ENCODE results near the gene BTBD16. TPM values are rescaled to one million over a fixed set of nuclear protein-coding genes. Genes with fewer than 3 reads are reported as not detected.

Gene BTBD16
- total RNA-seq, 2 experiments from 2014 or later = not detected

DNA sequence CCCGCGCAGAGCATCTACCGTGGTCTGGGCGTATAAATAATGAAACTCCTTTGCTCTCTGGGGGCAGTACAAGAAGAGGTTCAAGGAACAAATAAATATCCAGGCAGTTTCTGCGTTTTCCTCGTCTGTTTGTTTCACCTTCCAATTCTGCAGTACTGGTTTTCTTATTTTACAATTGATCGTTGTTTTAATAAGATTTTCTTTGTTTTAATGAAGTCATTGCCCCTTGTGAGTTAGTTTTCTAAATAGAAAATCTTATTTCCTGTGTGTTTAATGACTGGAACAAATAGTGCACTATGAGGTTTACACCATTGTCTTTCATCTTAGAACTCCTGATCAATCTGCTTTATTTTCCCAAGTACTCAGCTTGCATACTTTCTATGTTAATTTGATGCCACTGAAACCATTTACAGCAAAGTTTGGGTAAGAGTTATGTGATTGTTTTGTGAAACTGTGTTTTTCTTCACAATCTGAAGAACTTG is 104.6 kb downstream of the BTBD16 start:
- Mint-ChIP-seq H3K27ac (peak overlapping the region; percentile 86), H3K27me3 (peaks cover 32% of the 10 kb centered on the region), H3K36me3 (ENCODE audit: low read depth) (peaks cover 8% of the 10 kb centered on the region), H3K4me3 (peak overlapping the region; percentile 87), H3K9me3 (no peaks in the 10 kb centered on the region), H3K4me1 (peaks cover 35% of the 10 kb centered on the region)
- ChIA-PET CTCF (no interaction called here), POLR2A (no interaction called here)
- no peak for DNase-seq

DNA sequence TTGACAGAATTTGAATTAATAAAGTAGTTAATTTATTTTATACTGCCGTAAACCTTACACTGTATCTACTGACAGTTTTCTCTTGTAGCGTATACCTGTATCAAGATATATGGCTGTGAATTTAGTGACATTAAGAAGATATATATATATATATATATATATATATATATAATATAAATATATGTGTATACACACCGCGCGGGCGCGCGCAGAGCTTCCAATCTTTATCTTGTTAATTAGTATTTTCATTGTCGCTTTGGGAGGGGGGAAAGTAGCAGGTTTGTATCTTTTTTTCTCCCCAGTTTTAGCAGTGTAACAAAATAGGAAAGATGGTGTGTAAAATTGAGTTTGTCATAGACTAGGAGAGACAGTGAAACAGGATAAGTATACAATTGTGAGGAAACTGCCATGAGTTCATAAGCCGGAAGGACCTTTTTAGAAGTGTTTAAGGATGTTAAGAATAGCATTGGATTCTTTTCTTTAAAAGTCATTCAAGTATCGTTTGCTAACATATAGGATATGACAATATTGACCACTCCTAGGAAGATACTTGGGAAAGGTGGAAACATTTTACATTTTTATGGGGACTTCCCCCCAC is 105.4 kb downstream of the BTBD16 start:
- Mint-ChIP-seq H3K4me3 (no peak overlapping the region), H3K27ac (no peak overlapping the region), H3K4me1 (peaks cover 35% of the 10 kb centered on the region), H3K27me3 (peaks cover 26% of the 10 kb centered on the region), H3K9me3 (peaks cover 2% of the 10 kb centered on the region), H3K36me3 (ENCODE audit: low read depth) (peaks cover 8% of the 10 kb centered on the region)
- DNase-seq = no peak
- POLR2A ChIA-PET = no interaction called here
- CTCF ChIA-PET = no interaction called here

DNA sequence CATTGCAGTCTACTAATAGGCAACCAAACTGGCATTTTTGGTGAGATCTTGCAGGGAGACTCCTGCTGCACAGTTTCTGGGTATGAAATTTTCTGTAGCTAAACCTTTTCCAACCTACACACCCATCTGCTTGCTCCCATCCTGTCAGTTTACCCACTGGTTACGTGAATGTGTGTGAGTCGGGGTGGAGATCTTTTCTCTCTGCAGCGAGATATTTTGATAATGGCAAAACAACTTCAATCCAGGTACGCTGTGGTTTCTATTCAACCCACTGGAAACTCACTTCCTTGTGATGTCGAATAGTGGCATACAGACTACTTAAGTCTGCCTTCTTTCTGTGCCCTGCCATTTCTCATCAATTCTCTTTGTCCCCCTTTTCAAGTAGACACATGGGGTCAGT is 107.9 kb downstream of the BTBD16 start:
- ChIA-PET POLR2A (no interaction called here), CTCF (interaction anchor here (1.1 kb wide), 1 partner anchor 87 kb away, joined by 3 read pairs; no protein-coding TSS in a partner anchor)
- H3K4me3 Mint-ChIP-seq = no peak overlapping the region
- peaks cover 10% of the 10 kb centered on the region for H3K36me3 Mint-ChIP-seq (ENCODE audit: low read depth)
- H3K4me1 Mint-ChIP-seq = peaks cover 28% of the 10 kb centered on the region
- H3K9me3 Mint-ChIP-seq = peaks cover 2% of the 10 kb centered on the region
- peaks cover 9% of the 10 kb centered on the region for H3K27me3 Mint-ChIP-seq
- H3K27ac Mint-ChIP-seq = no peak overlapping the region
- DNase-seq = no peak

DNA sequence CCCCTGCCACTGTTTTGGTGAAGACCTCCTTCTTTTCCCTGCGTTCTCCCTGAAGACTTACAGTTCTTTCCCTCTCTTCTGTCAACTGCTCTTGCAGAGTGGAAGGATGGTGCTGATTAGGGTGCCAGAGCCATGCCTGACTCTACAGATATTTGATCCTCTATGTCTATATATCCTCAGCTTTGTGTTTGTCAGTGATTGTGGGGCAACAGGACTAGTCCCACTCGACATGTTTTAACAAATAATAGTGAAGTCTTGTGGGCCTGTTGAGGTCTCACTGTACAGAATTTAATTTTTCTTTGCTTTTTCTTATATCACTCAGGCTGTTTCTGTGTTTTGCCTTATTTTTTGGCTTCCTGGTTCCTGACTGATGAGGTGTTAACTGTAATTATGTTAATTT is 108.4 kb downstream of the BTBD16 start:
- Mint-ChIP-seq H3K36me3 (ENCODE audit: low read depth) (peaks cover 10% of the 10 kb centered on the region), H3K4me3 (no peak overlapping the region), H3K4me1 (peaks cover 25% of the 10 kb centered on the region), H3K9me3 (peaks cover 2% of the 10 kb centered on the region), H3K27me3 (peaks cover 8% of the 10 kb centered on the region), H3K27ac (no peak overlapping the region)
- POLR2A ChIA-PET = no interaction called here
- no peak for DNase-seq
- CTCF ChIA-PET = interaction anchor here (1.1 kb wide), 1 partner anchor 88 kb away, joined by 3 read pairs; no protein-coding TSS in a partner anchor

DNA sequence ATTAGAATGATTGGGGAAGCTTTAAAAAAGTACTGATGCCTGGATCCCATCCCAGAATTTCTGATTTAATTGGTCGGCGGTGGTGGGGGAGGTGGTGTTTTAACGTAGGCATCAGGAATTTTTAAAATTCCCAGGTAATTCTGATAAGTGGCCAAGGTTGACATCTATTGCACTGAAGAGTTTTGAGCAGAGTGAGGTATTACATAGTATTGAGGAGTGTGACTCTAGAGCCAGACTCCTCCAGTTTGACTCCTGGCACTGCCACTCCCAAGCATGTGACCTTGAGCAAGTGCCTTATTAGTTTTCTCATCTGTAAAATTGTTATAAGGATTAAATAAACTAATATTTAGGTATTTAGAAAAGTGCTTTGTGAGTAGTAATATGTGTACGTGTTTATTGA is 109.6 kb downstream of the BTBD16 start:
- Mint-ChIP-seq H3K27ac (no peak overlapping the region), H3K27me3 (peaks cover 3% of the 10 kb centered on the region), H3K36me3 (ENCODE audit: low read depth) (peaks cover 10% of the 10 kb centered on the region), H3K4me3 (no peak overlapping the region), H3K9me3 (peaks cover 2% of the 10 kb centered on the region), H3K4me1 (peaks cover 22% of the 10 kb centered on the region)
- DNase-seq = no peak
- POLR2A ChIA-PET = no interaction called here
- CTCF ChIA-PET = no interaction called here

DNA sequence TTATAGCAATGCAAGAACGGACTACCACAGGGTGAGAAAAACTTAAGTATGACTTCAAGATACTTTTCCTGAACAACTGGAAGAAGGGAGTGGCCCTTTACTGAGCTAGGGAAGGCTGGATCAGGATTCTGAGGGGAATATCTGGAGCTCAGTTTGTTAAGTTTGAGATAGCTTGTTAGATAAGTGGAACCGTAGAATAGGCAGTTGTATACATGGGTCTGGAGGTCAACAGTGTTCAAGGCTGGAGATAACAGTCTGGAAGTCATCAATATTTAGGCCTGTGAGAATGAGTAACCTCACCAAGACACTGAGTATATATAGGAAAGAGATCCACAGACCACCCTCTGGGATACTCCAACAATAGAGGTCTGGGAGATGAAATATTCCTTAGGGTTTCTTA is 110.6 kb downstream of the BTBD16 start:
- POLR2A ChIA-PET = no interaction called here
- Mint-ChIP-seq H3K27me3 (peaks cover 3% of the 10 kb centered on the region), H3K4me3 (no peak overlapping the region), H3K36me3 (ENCODE audit: low read depth) (peaks cover 10% of the 10 kb centered on the region), H3K27ac (no peak overlapping the region), H3K9me3 (peaks cover 2% of the 10 kb centered on the region), H3K4me1 (peaks cover 17% of the 10 kb centered on the region)
- CTCF ChIA-PET = interaction anchor here (0.6 to 1.4 kb wide), 2 partner anchors 15 to 171 kb away, joined by 3 read pairs; no protein-coding TSS in a partner anchor
- DNase-seq = no peak

DNA sequence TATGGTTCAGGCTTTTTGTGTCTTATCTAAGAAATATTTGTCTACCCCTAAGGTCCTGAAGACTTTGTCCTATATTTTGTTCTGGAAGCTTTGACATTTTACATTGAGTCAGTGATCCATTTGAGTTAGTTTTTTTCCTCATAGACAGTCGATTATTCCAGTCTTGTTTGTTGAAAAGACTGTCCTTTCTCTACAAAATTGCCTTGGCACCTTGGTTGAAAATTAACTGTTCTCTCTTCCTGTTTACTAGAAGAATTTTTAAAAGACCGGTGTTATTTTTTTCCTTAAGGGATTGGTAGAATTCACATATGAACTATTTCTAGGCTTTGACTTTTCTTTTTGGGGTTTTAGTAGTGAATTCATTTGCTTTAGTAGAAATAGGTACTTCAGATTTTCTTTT is 115.4 kb downstream of the BTBD16 start:
- POLR2A ChIA-PET = no interaction called here

DNA sequence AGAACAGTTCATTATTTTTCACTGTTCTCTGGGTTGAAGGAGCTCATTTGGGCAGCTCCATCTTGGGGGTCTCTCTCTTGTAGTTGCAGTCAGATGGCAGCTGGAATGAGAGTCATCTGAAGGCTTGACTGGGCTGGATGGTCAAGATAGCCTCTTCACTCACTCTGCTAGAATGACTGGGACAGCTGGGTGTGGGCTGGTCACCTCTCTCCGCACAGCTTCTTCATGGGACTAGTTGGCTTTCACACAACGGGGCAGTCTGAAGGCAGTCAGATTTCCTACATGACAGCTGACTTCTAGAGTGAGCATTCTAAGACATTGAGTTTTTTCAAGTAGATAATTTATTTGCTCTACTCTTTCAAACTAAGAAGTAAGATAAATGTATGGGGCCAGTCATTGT is 116.5 kb downstream of the BTBD16 start:
- Mint-ChIP-seq H3K4me3 (no peak overlapping the region), H3K4me1 (peaks cover 10% of the 10 kb centered on the region), H3K9me3 (peaks cover 4% of the 10 kb centered on the region), H3K36me3 (ENCODE audit: low read depth) (peaks cover 14% of the 10 kb centered on the region), H3K27ac (no peak overlapping the region), H3K27me3 (peaks cover 3% of the 10 kb centered on the region)
- POLR2A ChIA-PET = no interaction called here
- DNase-seq = no peak
- CTCF ChIA-PET = no interaction called here

More for the DNA sequence above, 115.4 kb downstream of the BTBD16 start:
- peaks cover 10% of the 10 kb centered on the region for H3K36me3 Mint-ChIP-seq (ENCODE audit: low read depth)
- H3K27me3 Mint-ChIP-seq = peaks cover 3% of the 10 kb centered on the region
- no peak for DNase-seq
- H3K27ac Mint-ChIP-seq = no peak overlapping the region
- peaks cover 4% of the 10 kb centered on the region for H3K9me3 Mint-ChIP-seq
- CTCF ChIA-PET = no interaction called here
- no peak overlapping the region for H3K4me3 Mint-ChIP-seq
- peaks cover 10% of the 10 kb centered on the region for H3K4me1 Mint-ChIP-seq

Other genes with a start within 250 kb of the BTBD16 start
- gene PLEKHA1, start 103.4 kb downstream of the BTBD16 start, total RNA-seq = 10 to 100 TPM in 1 of 2 experiments, 1 to 10 TPM in 1; 8.8 to 11.3 TPM
- gene ARMS2, start 183.4 kb downstream of the BTBD16 start, total RNA-seq = not detected
- gene HTRA1, start 190.3 kb downstream of the BTBD16 start, total RNA-seq = not detected